Natural killer cell (primary cell): ENCODE results near the gene NEO1. TPM values are rescaled to one million over a fixed set of nuclear protein-coding genes. Genes with fewer than 3 reads are reported as not detected.

ENCODE experiments used
- ATAC-seq, 3 donors: fragments of 150-1000 bp in 2 of 3; fragments of 200-7000 bp in 1 of 3; cut with Tn5 transposase; 1 replicate in 1 of 3; 2 replicates in 2 of 3; pipeline ENCODE4 v1.10.0; 2021; ENCODE audit warnings: mild to moderate bottlenecking in 2 of 3, moderate library complexity in 2 of 3
- DNase-seq, 2 donors: peaks; one replicate each; pipeline versions ENCODE4 v3.0.0 to v3.0.0-alpha.2; 2013 to 2021; ENCODE audit warnings: mixed read lengths in 1 of 2
- H3K27ac ChIP-seq: one replicate; pipeline ENCODE4 v1.5.1; 2013; ENCODE audit warnings: mild to moderate bottlenecking, low read length
- H3K27me3 ChIP-seq: one replicate; pipeline ENCODE4 v1.6.1; 2013; ENCODE audit warnings: low read length; ENCODE audit not compliant: control insufficient read depth, insufficient read depth
- H3K36me3 ChIP-seq: one replicate; pipeline ENCODE4 v1.6.1; 2013; ENCODE audit warnings: low read length; ENCODE audit not compliant: control insufficient read depth, insufficient read depth
- H3K4me1 ChIP-seq: one replicate; pipeline ENCODE4 v1.6.1; 2013; ENCODE audit warnings: low read length; ENCODE audit not compliant: control insufficient read depth, insufficient read depth
- H3K4me3 ChIP-seq: one replicate; pipeline ENCODE4 v1.5.1; 2013; ENCODE audit warnings: low read length
- H3K9me3 ChIP-seq: one replicate; pipeline ENCODE4 v1.6.1; 2013; ENCODE audit warnings: low read length; ENCODE audit not compliant: control insufficient read depth, insufficient read depth
- H3K27ac Mint-ChIP-seq, 2 donors: one replicate each; pipeline ENCODE4 v1.8.0; 2022; ENCODE audit warnings: mild to moderate bottlenecking in 2 of 2, mixed read lengths in 2 of 2, moderate library complexity in 1 of 2
- H3K27me3 Mint-ChIP-seq, 2 donors: one replicate each; pipeline ENCODE4 v1.8.0; 2022; ENCODE audit warnings: low read depth in 2 of 2, mixed read lengths in 2 of 2
- H3K36me3 Mint-ChIP-seq: one replicate; pipeline ENCODE4 v1.8.0; 2022; ENCODE audit warnings: mixed read lengths
- H3K4me1 Mint-ChIP-seq, 2 donors: one replicate each; pipeline ENCODE4 v1.8.0; 2022; ENCODE audit warnings: mixed read lengths in 2 of 2
- H3K4me3 Mint-ChIP-seq: one replicate; pipeline ENCODE4 v1.8.0; 2022; ENCODE audit warnings: mild to moderate bottlenecking, moderate library complexity, mixed read lengths
- H3K9me3 Mint-ChIP-seq, 2 donors: one replicate each; pipeline ENCODE4 v1.8.0; 2022; ENCODE audit warnings: mixed read lengths in 2 of 2
- WGBS: methylation state at CpG from one replicate; pipeline ENCODE4 v1.1.7; 2013; ENCODE audit warnings: missing lambda C conversion rate; ENCODE audit not compliant: insufficient coverage; 5-methylcytosine and 5-hydroxymethylcytosine counted together
- intact Hi-C: fragments of 100-400 bp; cut with micrococcal nuclease; formaldehyde crosslinking; loops from one replicate; pipeline ENCODE4 v1.14.2; 2022
- total RNA-seq, 4 donors: library from RNA; stranded (reverse); fragments of 120-200 nt in 1 of 4; gene quantifications; one replicate each; pipeline versions ENCODE4 v1.2.3 to v1.2.4, GENCODE V29; 2013 to 2022
- TF ChIP-seq, protein P1 (sequence below): fragments of 200-600 bp; IDR thresholded peaks from one replicate; pipeline ENCODE4 v1.8.0; 2022; ENCODE audit warnings: antibody characterized with exemption

The NEO1 gene
- total RNA-seq, 3 donors from 2014 or later (not counting 1 experiment from before 2014, with no cell fraction given): 16.3 to 19.0 (median 17.4) TPM

GRCh38 chr15:73087098-73087497, 34.8 kb downstream of the NEO1 start:
- no peak overlapping the region for H3K4me3 Mint-ChIP-seq
- TF ChIP-seq, protein P1, sequence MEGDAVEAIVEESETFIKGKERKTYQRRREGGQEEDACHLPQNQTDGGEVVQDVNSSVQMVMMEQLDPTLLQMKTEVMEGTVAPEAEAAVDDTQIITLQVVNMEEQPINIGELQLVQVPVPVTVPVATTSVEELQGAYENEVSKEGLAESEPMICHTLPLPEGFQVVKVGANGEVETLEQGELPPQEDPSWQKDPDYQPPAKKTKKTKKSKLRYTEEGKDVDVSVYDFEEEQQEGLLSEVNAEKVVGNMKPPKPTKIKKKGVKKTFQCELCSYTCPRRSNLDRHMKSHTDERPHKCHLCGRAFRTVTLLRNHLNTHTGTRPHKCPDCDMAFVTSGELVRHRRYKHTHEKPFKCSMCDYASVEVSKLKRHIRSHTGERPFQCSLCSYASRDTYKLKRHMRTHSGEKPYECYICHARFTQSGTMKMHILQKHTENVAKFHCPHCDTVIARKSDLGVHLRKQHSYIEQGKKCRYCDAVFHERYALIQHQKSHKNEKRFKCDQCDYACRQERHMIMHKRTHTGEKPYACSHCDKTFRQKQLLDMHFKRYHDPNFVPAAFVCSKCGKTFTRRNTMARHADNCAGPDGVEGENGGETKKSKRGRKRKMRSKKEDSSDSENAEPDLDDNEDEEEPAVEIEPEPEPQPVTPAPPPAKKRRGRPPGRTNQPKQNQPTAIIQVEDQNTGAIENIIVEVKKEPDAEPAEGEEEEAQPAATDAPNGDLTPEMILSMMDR: no peak
- intact Hi-C loops: no loop called here

GRCh38 chr15:73105064-73105463, 52.8 kb downstream of the NEO1 start:
- H3K36me3 ChIP-seq: no peaks in the 10 kb centered on the region
- Mint-ChIP-seq H3K27me3 (peaks cover 7 to 24% of the 10 kb centered on the region in 2 donors), H3K36me3 (no peaks in the 10 kb centered on the region), H3K9me3 (no peaks in the 10 kb centered on the region), H3K4me3 (no peak overlapping the region), H3K27ac (no peak overlapping the region), H3K4me1 (no peaks in the 10 kb centered on the region)
- no peak overlapping the region for H3K27ac ChIP-seq
- H3K4me1 ChIP-seq: no peaks in the 10 kb centered on the region
- peaks cover 4% of the 10 kb centered on the region for H3K27me3 ChIP-seq
- intact Hi-C loops: no loop called here
- no peak for DNase-seq
- no peak overlapping the region for H3K4me3 ChIP-seq
- no peaks in the 10 kb centered on the region for H3K9me3 ChIP-seq
- TF ChIP-seq, protein P1: no peak
- WGBS: 100% methylated on average over 3 of the region's 3 CpGs
- ATAC-seq: no peak

More at GRCh38 chr15:73087098-73087497, 34.8 kb downstream of the NEO1 start:
- H3K27ac ChIP-seq: no peak overlapping the region
- H3K27me3 Mint-ChIP-seq: peaks cover 7 to 26% of the 10 kb centered on the region in 2 donors
- no peak for DNase-seq
- H3K27ac Mint-ChIP-seq: no peak overlapping the region
- H3K4me1 Mint-ChIP-seq: peaks cover 6 to 8% of the 10 kb centered on the region in 2 donors
- no peak overlapping the region for H3K4me3 ChIP-seq
- H3K4me1 ChIP-seq: no peaks in the 10 kb centered on the region
- H3K36me3 ChIP-seq: no peaks in the 10 kb centered on the region
- no peaks in the 10 kb centered on the region for H3K36me3 Mint-ChIP-seq
- no peaks in the 10 kb centered on the region for H3K9me3 ChIP-seq
- no peak for ATAC-seq
- H3K9me3 Mint-ChIP-seq: no peaks in the 10 kb centered on the region
- H3K27me3 ChIP-seq: peaks cover 10% of the 10 kb centered on the region

- 53% methylated on average over 4 of the region's 4 CpGs for WGBS
- intact Hi-C loops: no loop called here
Observed at GRCh38 chr15:73108676-73109075, 56.4 kb downstream of the NEO1 start.

DNA sequence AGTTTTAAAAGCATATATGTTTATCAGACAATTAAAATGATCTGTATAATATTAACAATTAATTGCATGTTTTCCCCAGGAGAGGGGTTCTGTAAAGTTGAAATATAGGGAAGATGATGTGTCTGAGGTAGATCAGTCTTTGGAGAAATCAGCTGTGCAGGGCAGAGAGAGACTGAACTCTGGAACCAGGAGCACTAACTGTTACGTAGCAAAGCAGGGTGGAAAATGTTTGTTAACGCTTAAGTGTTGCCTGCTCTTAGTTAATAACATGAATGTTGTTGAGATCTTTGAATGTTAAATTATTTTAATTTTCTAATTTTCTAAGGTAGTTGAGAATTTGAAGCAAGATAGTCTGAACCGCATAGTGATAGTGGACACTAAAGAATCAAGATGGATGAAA, 57.5 kb downstream of the NEO1 start:
- no peaks in the 10 kb centered on the region for H3K9me3 Mint-ChIP-seq
- H3K36me3 Mint-ChIP-seq: no peaks in the 10 kb centered on the region
- DNase-seq (no peak), ATAC-seq (no peak)
- H3K36me3 ChIP-seq: no peaks in the 10 kb centered on the region
- H3K4me3 Mint-ChIP-seq: no peak overlapping the region
- no peak overlapping the region for H3K27ac ChIP-seq
- H3K27me3 Mint-ChIP-seq: peaks cover 13 to 44% of the 10 kb centered on the region in 2 donors
- H3K4me1 Mint-ChIP-seq: no peaks in the 10 kb centered on the region
- intact Hi-C loops: no loop called here
- no peak overlapping the region for H3K27ac Mint-ChIP-seq
- 63% methylated on average over 3 of the region's 3 CpGs for WGBS
- H3K27me3 ChIP-seq: peaks cover 4% of the 10 kb centered on the region
- TF ChIP-seq, protein P1: no peak
- no peak overlapping the region for H3K4me3 ChIP-seq
- H3K4me1 ChIP-seq: no peaks in the 10 kb centered on the region
- H3K9me3 ChIP-seq: no peaks in the 10 kb centered on the region

More at GRCh38 chr15:73108676-73109075, 56.4 kb downstream of the NEO1 start:
- Mint-ChIP-seq H3K9me3 (no peaks in the 10 kb centered on the region), H3K27ac (no peak overlapping the region), H3K27me3 (peaks cover 10 to 44% of the 10 kb centered on the region in 2 donors), H3K4me1 (no peaks in the 10 kb centered on the region), H3K4me3 (no peak overlapping the region), H3K36me3 (no peaks in the 10 kb centered on the region)
- Histone ChIP-seq H3K36me3 (no peaks in the 10 kb centered on the region), H3K9me3 (no peaks in the 10 kb centered on the region), H3K27ac (no peak overlapping the region), H3K4me3 (no peak overlapping the region), H3K27me3 (peaks cover 4% of the 10 kb centered on the region), H3K4me1 (no peaks in the 10 kb centered on the region)
- DNase-seq: no peak
- TF ChIP-seq, protein P1: no peak
- ATAC-seq: no peak
